HepG2 (cell line): Measurements from ENCODE around the gene NECTIN2. TPM values are rescaled to one million over a fixed set of nuclear protein-coding genes. Genes with fewer than 3 reads are reported as not detected.

Experiments
- CTCF ChIP-seq: sonication (generic); formaldehyde crosslinking; IDR thresholded peaks from 2 replicates; pipeline ENCODE4 v1.5.0; 2020; ENCODE audit warnings: mild to moderate bottlenecking, missing genetic modification reagents, moderate library complexity
- HOXD1 ChIP-seq: sonication (generic); formaldehyde crosslinking; IDR thresholded peaks from 2 replicates; pipeline ENCODE4 v1.5.0; 2020; ENCODE audit warnings: missing genetic modification reagents
- IRF9 ChIP-seq: sonication (generic); formaldehyde crosslinking; IDR thresholded peaks from 2 replicates; pipeline ENCODE4 v1.8.0; 2022; ENCODE audit warnings: missing genetic modification reagents, mild to moderate bottlenecking, borderline replicate concordance
- MIXL1 ChIP-seq: IDR thresholded peaks from 2 replicates; pipeline ENCODE4 v1.6.1; 2016
- NFYC ChIP-seq: IDR thresholded peaks from 2 replicates; pipeline ENCODE4 v1.6.1; 2016; ENCODE audit warnings: missing genetic modification reagents, missing compliant biosample characterization
- POGZ ChIP-seq: sonication (generic); formaldehyde crosslinking; IDR thresholded peaks from 2 replicates; pipeline ENCODE4 v1.4.0; 2020; ENCODE audit warnings: mild to moderate bottlenecking, missing genetic modification reagents
- RELA ChIP-seq: sonication (generic); formaldehyde crosslinking; IDR thresholded peaks from 2 replicates; pipeline ENCODE4 v1.4.0; 2020; ENCODE audit warnings: missing genetic modification reagents
- TFAP4 ChIP-seq: sonication (generic); IDR thresholded peaks from 2 replicates; pipeline ENCODE4 v1.6.1; 2016; ENCODE audit warnings: low read depth, borderline replicate concordance
- ZNF160 ChIP-seq: sonication (generic); formaldehyde crosslinking; IDR thresholded peaks from 2 replicates; pipeline ENCODE4 v1.8.0; 2022; ENCODE audit warnings: mild to moderate bottlenecking, inconsistent platforms, missing genetic modification reagents
- ZNF574 ChIP-seq: sonication (generic); formaldehyde crosslinking; IDR thresholded peaks from 2 replicates; pipeline ENCODE4 v1.4.0; 2020; ENCODE audit warnings: missing genetic modification reagents
- ZNF629 ChIP-seq: sonication (generic); formaldehyde crosslinking; conservative IDR thresholded peaks from 2 replicates; pipeline ENCODE4 v1.5.0; 2020; ENCODE audit warnings: missing genetic modification reagents
- polyA plus RNA-seq, 8 experiments: library from polyadenylated mRNA; depleted of rRNA in 3 of 8; stranded (reverse) in 7 of 8; unstranded in 1 of 8; fragments of >200 nt; fragmentation: Illumina TruSeq in 4 of 8; extraction: Trizol in 4 of 8; gene quantifications; 2 replicates each; pipeline versions ENCODE4 v1.2.1 to v1.2.3, GENCODE V29; 2011 to 2016; ENCODE audit warnings: low read depth in 4 of 8, missing spikeins in 1 of 8, mixed read lengths in 1 of 8; ENCODE audit not compliant: insufficient read depth in 1 of 8
- total RNA-seq, 5 experiments: library from RNA; depleted of rRNA; stranded (reverse); fragments of >200 nt; fragmentation: Illumina TruSeq; extraction: Trizol; gene quantifications; 2 replicates each; pipeline ENCODE4 v1.2.3, GENCODE V29; 2016; ENCODE audit warnings: low read depth in 1 of 5
- TF ChIP-seq, protein P1 (sequence below), 2 experiments: sonication (generic) in 1 of 2; formaldehyde crosslinking in 1 of 2; IDR thresholded peaks; 2 replicates each; pipeline versions ENCODE4 v1.4.0 to v1.6.1; 2016 to 2020; ENCODE audit warnings: borderline replicate concordance in 1 of 2, low read depth in 1 of 2, mild to moderate bottlenecking in 1 of 2, missing genetic modification reagents in 1 of 2
- TF ChIP-seq, protein P2 (sequence below): IDR thresholded peaks from 2 replicates; pipeline ENCODE4 v1.6.1; 2016; ENCODE audit warnings: low read depth, borderline replicate concordance

Gene NECTIN2
- total and polyA plus RNA-seq, 2 of the 13 experiments (the other 11 are each of a cell fraction or from before 2014, with no cell fraction given), result 75.4 to 114 TPM

DNA sequence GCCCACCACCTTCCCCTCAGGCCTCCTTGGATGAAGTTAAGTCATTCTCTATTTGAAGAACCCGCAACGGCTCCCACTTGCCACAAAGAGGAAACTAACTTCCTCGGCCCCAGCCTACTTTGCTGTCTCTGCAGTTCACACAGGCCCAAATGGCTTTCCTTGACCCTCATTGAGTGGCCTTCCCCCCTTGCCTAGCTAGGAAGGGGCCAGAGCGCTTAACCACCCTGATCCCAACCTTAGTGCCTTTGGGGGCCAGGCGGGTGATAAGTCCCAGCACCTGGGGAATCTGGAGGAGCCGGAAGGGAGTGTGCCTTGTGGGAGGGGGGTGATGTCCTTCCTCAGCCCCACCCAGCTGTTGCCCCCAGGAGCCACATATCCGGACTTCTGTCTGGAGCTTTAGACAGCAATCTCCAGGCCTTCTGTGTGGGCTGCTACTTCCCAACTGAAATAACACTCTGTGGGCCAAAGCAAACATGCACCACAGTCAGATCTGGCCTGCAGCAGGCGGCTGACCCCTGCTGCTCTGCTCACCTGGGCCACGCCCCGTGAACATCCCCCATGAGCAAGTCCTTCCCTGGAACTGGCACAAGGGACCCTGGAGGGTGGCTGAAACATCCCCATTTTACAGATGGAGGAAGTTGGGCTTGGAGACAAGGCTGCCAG lies 10.5 kb downstream of the NECTIN2 start (continued):
- TF ChIP-seq, protein P1, sequence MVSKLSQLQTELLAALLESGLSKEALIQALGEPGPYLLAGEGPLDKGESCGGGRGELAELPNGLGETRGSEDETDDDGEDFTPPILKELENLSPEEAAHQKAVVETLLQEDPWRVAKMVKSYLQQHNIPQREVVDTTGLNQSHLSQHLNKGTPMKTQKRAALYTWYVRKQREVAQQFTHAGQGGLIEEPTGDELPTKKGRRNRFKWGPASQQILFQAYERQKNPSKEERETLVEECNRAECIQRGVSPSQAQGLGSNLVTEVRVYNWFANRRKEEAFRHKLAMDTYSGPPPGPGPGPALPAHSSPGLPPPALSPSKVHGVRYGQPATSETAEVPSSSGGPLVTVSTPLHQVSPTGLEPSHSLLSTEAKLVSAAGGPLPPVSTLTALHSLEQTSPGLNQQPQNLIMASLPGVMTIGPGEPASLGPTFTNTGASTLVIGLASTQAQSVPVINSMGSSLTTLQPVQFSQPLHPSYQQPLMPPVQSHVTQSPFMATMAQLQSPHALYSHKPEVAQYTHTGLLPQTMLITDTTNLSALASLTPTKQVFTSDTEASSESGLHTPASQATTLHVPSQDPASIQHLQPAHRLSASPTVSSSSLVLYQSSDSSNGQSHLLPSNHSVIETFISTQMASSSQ (IDR thresholded peaks at IDR 0.05; ENCODE audit: low read depth), result no peak
- TF ChIP-seq, protein P1 (CRISPR knock-in tag; IDR thresholded peaks at IDR 0.05; ENCODE audit: borderline replicate concordance), result no peak
- peak; percentile 72 for TF ChIP-seq MIXL1 (CRISPR knock-in tag)
- TF ChIP-seq ZNF629, result peak; percentile 86
- no peak for TF ChIP-seq ZNF160 (CRISPR knock-in tag)
- TF ChIP-seq ZNF574 (CRISPR knock-in tag), result 0 out of 2 replicates have a peak, but pooled peaks have one; percentile 10
- no peak for TF ChIP-seq IRF9 (CRISPR knock-in tag)
- peak; percentile 29; the same call in 1 of the 2 replicates for TF ChIP-seq CTCF (CRISPR knock-in tag)
- TF ChIP-seq TFAP4, result peak; percentile 72; the same call in 1 of the 2 replicates
- TF ChIP-seq RELA (CRISPR knock-in tag), result no peak
- 0 out of 2 replicates have a peak, but pooled peaks have one; percentile 20 for TF ChIP-seq POGZ (CRISPR knock-in tag)
- TF ChIP-seq, protein P2, sequence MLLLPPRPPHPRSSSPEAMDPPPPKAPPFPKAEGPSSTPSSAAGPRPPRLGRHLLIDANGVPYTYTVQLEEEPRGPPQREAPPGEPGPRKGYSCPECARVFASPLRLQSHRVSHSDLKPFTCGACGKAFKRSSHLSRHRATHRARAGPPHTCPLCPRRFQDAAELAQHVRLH (CRISPR knock-in tag), result 0 out of 2 replicates have a peak, but pooled peaks have one; percentile 28
- no peak for TF ChIP-seq HOXD1 (CRISPR knock-in tag)
- TF ChIP-seq NFYC, result no peak
